ENCODE results near the gene ENAH.
"Not testable (repeated sequence)": the region's sequence is repeated elsewhere in the genome, so short reads cannot be mapped to it uniquely, and the experiment has no call there.

ENAH gene

DNA sequence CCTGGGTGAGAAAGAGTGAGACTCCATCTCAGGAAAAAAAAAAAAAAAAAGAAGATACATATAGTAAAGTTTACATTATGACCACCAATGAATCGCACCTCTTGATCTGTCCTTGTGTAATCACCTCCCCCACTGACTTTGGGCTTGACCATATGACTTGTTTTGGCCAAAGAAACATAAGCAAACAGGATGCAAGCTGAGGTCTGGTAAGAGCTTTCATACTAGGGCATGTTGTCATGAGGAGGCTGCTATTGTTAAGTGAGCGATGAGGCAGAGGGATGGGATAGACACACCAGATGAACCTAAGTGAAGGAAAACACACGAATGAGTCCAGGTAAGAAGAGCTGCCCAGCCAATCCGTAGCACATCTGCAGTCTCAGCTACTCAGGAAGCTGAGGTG lies 10.7 kb downstream of the ENAH start:
- DNase-seq: no peak

DNA sequence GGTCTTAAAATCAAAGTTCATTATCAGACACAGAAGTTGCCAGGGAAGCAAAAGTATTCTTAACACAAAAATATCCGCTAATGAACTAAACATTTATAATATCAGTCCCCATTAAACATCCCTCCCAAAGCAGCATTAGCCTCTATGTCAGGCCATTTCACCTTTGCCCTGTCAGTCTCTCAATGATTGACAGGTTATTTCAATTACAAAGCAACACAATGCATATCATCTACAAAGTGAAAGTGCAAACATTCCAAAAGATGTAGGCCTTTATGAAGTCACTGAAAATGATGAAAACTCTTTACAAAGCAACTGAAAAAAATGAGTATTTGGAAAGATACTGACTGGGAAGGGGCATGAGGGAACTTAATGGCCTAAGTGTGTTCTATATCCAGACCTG lies 14.1 kb downstream of the ENAH start:
- no peak for DNase-seq

DNA sequence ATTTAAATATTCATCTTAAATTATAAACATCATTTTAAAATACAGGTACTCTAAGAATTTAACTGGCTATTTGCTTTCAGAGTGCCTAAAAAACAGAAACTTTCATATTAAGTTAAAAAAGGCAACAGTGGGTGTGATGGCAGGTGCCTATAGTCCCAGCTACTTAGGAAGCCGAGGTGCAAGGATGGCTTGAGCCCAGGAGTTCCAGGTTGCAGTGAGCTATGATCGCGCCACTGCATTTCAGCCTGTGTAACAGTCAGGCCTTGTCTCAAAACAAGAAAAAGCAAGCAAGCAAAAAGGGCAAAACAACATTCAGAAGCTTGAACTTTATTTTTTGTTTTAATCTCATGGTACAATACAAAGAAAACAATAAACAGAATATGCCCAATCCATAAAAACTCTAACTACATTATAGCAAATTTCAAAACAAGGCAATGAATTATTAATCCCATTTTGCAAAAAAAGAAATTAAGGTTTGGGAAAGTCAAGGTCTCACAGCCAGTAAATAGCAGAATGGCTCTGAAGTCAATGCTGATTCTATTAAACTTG lies 15.2 kb downstream of the ENAH start:
- no peak for DNase-seq

- not testable (repeated sequence) for DNase-seq
Measured at GRCh38 chr1:225636992-225637391, 15.9 kb downstream of the ENAH start.

DNA sequence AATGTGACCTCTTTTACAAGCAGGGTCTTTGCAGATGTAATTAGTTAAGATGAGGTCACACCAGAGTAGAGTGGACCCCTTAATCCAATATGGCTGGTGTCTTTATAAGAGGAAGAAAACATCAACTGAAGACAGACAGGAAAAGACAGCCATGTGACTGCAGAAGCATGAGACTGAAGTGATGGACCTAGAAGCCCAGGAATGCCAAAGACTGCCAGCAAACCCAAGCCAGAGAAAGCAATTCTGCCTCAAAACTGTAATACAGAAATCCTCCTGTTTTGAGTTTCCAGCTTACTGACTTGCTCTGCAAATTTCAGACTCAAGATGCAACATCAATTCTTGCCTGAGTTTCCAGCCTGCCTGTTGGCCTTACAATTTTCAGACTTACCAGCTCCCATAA lies 17.3 kb downstream of the ENAH start:
- no peak for DNase-seq

DNA sequence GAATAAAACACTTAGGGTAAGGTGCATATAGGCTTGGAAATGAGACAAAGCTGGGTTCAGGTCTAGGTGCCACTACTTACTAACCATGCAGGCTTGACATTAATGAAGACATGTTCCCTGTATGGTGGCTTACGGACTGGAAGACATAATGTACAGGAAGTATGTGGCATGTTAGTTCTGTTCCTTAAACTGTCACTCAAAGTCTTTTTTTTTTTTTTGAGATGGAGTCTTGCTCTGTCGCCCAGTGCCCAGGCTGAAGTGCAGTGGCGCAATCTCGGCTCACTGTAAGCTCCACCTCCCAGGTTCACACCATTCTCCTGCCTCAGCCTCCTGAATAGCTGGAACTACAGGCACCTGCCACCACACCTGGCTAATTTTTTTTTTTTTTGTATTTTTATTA lies 20.1 kb downstream of the ENAH start:
- not testable (repeated sequence) for DNase-seq

DNA sequence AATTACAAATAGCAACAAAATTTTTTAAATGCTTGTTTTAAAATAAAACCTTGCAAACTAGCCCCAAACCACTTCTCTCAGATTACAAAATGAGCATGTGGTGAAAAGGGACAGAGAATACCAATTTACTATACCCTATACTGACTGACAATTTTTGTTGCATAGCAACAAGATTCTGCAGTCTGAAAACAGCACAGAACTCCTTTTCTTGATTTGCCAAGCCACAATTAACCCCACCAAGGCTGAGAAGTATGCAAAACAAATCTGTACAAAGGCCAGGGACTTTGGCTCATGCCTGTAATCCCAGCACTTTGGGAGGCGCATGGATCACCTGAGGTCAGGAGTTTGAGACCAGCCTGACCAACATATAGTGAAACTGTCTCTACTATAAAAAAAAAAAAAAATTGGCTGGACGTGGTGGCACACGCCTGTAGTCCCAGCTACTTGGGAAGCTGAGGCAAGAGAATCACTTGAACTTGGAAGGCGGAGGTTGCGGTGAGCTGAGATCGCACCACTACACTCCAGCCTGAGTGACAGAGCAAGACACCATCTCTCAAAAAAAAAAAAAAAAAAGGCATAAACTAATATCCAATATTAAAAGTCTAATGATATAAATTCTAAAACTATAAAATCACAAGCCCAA lies 21.8 kb downstream of the ENAH start:
- no peak for DNase-seq

DNA sequence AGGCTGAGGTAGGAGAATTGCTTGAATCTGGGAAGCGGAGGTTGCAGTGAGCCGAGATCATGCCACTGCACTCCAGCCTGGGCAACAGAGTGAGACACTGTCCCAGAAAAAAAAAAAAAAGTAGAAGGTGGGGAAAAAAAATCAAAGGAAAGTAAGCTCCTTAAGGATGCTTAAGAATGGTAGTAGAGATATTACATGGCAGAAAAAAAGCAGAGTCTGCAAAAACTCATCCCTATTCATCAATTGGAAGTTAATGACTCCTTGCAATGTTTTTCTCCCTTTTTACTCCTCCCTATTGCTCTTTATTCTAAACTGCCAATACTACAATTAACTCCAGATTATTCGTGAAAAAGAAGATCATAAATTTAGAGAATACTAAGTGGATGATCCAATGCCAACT lies 23.4 kb downstream of the ENAH start:
- no peak for DNase-seq

DNA sequence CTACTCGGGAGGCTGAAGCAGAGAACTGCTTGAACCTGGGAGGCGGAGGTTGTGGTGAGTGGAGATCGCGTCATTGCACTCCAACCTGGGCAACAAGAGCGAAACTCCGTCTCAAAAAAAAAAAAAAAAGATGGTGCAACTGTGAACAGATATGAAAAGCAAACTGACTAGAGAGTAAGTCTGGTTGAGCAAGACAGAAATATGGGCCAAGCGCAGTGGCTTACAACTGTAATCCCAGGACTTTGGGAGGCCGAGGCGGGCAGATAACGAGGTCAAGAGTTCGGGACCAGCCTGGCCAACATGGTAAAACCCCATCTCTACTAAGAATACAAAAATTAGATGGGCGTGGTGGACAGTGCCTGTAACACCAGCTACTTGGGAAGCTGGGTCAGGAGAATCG lies 24.1 kb downstream of the ENAH start:
- not testable (repeated sequence) for DNase-seq

- DNase-seq: no peak
Measured at GRCh38 chr1:225627304-225627947, 25.5 kb downstream of the ENAH start.

DNA sequence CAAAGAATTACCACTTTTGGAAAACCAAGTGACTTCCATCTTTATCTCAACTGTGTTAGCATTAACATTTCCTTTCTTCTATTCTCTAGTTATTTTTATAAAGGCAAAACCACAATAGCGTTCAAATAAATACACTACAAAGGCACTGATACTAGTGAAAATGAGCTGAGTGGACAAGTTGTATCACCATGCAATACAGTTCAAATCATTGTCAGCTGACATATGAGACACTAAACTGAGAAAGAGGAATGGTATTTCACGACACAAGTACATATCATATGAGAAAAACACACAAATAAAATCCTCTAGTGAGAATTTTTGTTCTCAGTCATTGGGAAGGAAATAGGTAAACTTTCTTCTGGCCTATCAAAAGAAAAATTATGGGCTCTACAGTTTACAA lies 26.2 kb downstream of the ENAH start:
- DNase-seq: no peak

- DNase-seq: no peak
Measured at GRCh38 chr1:225617956-225618355, 35.0 kb downstream of the ENAH start.

- no peak for DNase-seq
Measured at GRCh38 chr1:225617479-225617878, 35.4 kb downstream of the ENAH start.

GRCh38 chr1:225615403-225615790 lies 37.5 kb downstream of the ENAH start:
- not testable (repeated sequence) for DNase-seq

DNA sequence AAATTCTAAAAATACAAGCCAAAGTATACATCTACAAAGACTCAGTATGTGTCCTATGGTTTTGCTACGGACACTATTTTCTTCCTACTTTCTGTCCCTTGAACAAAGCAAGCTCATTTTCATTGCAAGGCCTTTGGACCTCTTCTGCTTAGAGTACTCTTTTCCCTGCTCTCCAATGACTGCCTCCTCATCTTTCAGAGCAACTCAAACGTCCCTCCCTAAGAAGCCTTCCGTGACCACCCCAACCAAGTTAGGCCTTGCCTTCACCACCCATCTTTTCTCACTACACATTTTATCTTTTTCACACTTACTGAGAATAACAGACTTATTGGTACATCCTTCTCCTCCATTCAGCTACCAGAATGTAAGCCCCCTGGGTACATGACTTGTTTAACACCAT lies 39.9 kb downstream of the ENAH start:
- no peak for DNase-seq

- no peak for DNase-seq
Measured at GRCh38 chr1:225612287-225612686, 40.6 kb downstream of the ENAH start.

GRCh38 chr1:225611537-225612223 lies 41.2 kb downstream of the ENAH start:
- DNase-seq: no peak

- no peak for DNase-seq
Measured at GRCh38 chr1:225610539-225610938, 42.4 kb downstream of the ENAH start.

- DNase-seq: no peak
Measured at GRCh38 chr1:225608014-225608796, 44.7 kb downstream of the ENAH start.

GRCh38 chr1:225607355-225607754 lies 45.6 kb downstream of the ENAH start:
- no peak for DNase-seq

DNA sequence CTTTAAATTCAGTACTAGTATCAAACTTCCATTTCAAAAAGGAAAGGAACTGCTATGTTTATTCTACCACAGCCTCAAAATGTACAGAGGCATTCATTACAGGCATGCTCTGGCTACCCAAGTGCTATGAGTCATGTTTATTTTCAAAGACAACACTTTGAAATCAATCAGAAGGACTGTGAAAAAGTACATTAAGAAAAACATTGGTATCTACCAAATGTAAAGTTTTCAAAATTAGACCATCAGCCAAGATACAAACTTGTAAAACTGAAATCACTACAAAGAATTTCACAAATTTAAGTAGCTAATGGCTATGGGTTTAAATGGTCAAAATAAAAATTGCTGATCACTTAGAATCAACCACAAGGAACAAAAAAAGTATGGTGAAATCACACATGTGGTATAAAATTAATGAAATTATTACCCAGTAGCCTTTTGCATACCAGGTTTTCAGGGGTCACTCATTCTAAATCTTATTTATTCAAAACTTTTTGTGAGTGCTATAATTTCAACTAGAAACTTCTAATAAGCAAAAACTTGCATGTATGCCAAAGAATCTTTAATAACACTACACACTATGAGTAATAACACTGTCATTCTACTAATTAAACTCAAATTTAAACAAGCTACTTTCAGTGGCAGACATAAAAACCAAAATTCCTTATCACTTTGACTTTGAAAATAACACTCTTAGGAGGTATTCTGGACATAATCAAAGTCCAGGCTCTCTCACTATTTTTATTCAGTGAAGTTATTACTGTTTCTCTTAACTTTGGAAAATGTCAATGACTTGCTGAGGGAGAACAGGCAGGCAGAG lies 49.2 kb downstream of the ENAH start:
- no peak for DNase-seq

DNA sequence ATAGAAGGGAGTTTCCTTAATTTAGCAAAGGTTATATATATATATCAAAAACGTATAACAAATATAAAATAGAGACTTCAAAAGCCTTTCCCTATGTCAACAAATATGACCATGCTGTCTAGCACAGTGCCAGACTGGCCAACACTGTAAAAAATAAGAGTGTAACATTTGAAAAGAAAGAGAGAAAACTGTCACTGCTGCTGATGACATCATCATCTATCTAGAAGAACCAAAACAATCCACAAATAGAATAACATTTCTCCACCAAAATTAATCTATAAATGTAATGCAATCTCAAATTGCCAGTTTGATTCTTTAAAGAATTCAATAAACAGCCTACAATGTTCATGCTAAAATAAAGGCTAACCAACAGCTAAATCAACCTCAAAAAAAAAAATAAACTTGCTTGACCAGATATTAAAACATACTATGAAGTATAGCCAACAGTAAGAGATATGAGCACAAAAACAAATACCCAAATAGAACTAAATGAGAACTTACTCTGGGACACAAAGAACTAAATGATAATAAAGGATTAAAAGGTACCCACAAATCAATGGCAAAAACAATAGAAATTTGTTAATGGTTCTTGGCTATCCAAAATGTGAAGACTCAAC lies 50.2 kb downstream of the ENAH start:
- DNase-seq: no peak

All from activated CD8-positive, alpha-beta memory T cell treated with anti-CD3 and anti-CD28 coated beads, Interleukin-2, amount 50 U/mL, for 48 hours (primary cell).